Left renal pelvis (tissue), 4 donors: Measurements from ENCODE around the gene PI4KA. TPM values are rescaled to one million over a fixed set of nuclear protein-coding genes. Genes with fewer than 3 reads are reported as not detected.
A peak's percentile ranks its signal among the peaks of the same experiment; 100 is the strongest.

Experiments
- DNase-seq, 4 donors: peaks; one replicate each; pipeline ENCODE4 v3.0.0-alpha.2; 2013; ENCODE audit warnings: low read depth in 4 of 4, low spot score in 3 of 4
- polyA plus RNA-seq, 4 donors: library from polyadenylated mRNA; unstranded; fragments of 120-200 nt; gene quantifications; one replicate each; pipeline ENCODE4 v1.2.1, GENCODE V29; 2013; ENCODE audit not compliant: insufficient read length in 4 of 4

The PI4KA gene
- polyA plus RNA-seq, 4 donors = 48.9 to 92.8 (median 62.9) TPM

DNA sequence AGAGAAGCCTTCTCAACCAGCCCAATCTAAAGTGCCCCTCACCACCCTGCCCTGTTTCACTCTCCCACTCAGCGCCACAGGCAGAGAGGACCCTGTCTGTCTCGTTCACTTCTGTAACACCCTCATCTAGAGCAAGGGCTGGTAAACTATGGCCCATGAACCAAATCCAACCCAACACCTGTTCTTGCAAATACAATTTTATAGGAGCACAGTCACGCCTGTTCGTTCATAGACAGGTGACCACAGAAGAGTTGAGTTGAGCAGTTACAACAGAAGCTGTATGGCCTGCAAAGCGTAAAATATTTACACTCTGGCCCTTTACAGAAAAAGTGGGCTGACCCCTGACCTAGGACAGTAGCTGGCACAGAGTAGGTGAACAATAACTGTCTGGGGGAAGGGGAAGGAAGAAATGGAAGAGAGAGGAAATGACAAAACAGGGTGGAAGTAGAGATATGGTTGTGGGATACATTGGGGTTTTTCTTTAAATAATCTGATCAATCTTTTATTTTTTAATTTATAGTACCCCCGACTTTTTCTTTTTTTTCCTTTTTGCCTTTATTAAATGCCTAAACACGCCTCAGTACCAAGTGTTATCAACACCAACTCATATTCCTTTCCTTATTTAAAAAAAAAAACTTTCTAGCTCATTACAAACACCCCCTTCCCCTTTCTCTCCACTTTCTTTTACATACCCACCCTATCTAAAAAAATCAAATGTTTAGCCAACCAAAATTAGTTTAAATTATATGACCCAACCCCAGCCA is 63.8 kb downstream of the PI4KA start:
- no peak for DNase-seq

DNA sequence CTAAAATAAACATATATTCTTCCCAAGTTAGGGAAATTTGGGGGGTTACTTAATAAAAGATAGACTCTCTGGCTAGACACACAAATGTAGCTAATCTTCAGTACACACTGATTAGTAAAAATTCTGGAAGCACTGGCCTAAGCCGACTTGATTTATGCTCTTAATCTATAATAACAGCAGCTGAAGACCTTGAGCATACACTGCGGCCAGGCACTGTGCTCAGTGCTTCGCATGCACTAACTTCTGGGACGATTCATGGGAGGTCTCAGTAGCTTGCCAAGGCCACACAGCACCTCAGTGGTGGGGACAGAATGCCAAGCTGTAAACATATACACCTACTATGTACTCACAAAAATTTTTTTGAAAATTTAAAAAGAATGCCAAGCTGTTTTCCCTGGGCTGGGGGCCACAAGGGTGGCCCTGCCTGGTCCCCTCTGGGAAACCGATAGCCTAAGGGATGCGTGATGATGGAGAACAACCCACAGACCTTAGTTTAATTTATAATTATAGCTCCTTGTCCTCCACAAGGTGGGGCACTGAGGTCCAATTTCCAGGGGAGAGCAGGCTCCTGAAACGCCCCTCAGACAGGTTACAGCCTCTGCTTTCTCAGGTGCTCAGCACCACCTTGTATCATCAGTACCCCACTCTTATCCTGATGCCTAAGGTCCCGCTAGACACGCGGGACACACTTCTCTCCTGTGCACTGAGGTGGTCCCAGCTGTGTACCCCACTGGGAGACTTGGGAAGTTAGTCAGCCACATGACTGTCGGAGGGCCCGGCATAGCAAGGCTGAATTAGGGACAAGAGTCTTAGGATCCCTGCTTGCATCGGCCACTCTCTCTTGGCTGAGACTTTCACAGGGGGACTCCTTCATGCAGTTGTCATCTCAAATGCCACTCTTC is 64.6 kb downstream of the PI4KA start:
- no peak for DNase-seq

DNA sequence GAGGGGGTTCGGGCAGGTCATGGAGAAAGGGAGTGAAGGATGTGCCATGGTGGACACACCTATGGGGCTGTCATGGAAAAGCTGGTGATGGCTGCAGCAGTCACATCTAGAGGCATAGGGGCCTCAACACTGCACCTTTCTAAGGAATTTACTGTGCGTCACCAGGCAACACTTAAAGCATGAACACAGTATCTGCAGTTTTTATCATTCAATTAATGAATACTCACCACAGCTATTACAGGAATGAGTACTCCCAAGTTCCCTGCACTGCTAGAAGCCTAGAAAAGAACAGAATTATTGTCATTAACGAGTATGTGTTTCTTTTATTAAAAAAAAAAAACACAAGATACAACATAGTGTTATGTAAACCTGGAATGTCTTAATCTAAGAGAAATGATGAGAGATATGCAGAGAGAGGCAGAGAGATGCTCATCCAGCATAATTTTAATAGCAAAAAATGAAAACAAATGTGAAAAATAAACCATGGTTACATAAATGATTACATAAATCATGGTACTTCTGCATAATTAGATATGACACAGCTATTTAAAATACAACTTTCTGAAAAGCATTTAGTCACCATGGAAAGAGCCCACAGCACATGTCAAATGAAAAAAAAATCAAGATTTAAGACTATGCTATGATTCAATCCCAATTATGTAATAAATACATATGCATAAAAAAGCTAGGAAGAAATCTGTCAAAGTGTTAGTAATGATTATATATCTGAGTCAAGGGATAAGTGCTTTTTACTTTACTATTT is 65.5 kb downstream of the PI4KA start:
- DNase-seq = no peak

DNA sequence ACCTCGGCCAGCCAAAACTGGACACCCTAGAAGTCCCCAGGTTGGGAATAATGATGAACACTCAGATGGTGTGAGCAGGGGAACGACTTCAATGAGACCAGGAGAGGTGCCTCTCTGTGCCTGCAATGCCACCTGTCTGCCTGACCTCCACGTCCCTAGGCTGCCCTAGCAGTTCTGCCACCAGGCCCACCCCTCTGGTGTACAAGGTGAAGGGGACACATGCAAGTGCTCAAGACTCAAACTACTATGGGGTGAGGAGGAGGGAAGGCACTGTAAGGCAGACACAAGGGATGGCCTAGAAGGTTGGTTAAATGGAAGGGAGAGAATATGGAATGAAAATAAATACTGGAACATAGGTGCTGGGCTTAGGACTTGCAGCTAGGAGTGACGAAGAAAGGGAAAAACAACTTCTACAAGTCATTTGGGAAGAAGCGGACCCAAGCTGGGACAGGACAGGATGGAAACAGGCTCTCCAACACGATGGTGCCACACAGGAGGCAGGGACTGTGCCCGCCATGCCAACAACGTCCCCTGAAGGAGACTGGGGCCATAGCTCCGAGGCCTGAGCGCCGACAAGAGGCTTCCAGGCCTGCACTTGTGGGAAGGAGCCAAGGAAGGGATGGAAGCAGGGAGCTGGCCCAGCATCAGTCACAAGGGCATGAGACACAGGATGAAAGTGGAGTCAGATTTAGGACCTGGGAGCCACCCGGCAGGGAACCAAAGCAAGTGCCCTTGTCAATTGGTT is 66.2 kb downstream of the PI4KA start:
- no peak for DNase-seq

DNA sequence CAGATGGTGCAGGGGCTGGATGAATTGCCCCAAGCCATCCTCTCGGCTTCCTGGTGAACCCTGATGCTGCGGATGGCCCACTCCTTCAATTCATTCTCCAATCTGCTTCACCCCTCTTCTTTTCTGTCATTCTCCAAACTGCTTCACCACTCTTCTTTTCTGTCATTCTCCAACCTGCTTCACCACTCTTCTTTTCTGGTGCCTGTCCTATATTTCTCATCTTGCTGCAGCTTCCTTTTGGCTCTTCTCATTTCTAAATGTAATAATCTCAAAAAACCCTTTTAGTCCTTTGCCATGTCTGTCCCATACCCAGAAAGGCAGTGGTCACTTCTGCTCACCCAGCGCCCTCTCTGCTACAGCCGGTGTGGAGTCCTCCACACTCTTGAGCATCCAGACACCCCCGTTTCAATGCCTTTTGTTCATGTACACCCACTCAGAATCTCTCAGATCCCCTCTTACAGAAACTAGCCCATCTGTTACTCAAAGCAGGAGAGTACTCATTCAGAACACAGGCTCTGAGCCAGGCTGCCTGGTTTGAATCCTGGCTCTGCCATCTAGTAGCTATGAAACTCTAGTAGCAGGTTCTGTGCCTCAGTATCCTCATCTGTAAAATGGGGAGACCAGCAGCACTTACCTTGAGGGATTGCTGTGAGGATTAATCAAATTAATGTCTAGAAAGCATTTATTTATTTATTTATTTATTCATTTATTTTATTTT is 69.8 kb downstream of the PI4KA start:
- no peak for DNase-seq

DNA sequence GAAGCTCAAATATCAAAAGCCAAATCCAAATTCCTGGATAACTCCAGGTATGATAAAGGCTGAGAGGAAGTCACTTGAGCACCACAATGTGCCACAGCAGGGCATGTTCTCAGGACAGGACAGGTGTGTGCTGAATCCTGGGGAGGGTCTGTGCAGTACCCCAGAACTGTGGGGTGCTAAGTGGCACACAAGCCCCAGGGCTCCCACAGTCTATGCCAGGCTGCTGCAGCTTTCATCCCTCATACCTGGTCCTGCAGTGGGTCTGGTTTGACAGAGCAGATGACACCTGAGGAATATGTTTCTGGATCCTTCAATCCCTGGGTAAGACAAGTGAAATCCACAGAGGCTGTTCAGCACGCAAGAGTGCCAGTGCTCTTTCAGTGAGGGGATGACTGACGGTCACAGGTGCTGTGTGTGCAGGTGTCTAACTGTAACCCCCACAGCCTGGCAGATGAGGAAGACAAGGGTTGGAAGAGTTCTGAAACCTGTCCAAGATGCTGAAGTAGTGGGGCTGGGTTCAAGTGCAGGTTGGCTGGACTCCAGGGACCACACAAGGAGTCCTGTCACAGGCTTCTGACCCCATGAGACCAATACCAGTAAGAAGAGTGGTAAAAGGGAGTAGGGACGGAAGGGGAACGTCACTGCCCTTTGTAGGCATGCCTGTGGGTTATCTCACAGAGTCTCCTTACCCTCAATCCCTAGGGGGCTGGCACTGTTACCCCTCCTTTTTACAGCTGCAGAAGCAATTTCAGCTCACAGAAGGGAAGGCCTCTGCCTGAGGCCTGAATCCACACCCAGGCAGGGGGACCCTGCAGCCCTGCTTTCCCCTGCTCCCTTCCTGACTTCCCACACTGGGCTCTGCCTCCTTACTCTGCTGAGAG is 70.6 kb downstream of the PI4KA start:
- DNase-seq = no peak

DNA sequence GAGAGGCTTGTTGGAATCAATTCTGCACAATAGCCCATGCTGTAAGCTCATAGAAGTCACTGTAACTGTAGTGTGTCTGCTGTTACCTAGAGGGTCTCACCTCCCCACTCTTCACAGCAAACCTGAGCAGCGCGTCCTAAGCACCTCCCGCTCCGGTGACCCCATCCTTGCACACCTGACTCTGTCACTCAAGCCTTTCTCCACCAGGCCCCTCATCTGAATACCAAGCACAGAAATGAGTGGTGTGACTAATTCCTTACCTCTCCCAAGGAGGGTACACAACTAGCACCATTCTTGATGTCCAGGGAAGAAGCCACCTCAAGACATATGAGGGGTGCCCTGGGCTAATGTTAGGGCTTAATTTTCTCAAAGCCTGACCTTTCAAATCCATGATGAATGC is 71.4 kb downstream of the PI4KA start:
- no peak for DNase-seq

DNA sequence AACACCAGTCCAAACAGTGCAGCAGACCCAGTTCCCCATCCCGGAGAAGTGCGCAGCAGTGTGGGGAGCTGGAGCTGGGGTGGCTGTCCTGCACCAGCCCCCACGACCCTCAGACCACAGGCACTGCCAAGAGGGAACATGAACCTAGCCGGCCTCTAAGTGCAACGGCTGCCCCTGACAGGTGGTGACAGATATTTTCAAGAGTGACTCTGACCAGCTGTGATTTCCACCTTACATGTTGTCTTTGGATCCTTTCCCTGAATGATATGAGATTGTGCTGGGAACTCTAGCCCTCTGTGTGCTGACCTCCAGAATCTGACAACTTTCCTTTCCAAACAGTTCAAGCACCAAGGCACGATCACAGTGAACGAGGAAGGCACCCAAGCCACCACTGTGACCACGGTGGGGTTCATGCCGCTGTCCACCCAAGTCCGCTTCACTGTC is 72.1 kb downstream of the PI4KA start:
- DNase-seq = no peak

DNA sequence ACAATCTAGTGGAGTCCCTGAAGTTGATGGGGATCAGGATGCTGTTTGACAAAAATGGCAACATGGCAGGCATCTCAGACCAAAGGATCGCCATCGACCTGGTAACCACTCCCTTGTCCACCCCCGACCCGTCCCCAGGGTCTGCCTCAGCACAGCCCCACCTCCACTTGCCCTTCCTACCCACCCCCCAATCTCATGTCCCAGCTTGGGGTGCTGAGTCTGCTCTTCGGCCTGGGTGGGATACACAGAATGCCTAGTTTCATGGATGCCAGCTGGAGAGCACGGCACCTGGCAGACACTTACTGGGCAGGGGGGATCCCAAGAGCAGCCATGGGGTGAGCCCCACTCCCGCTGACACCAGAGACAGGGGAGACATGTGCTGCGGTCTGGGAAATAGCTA is 72.6 kb downstream of the PI4KA start:
- DNase-seq = no peak

DNA sequence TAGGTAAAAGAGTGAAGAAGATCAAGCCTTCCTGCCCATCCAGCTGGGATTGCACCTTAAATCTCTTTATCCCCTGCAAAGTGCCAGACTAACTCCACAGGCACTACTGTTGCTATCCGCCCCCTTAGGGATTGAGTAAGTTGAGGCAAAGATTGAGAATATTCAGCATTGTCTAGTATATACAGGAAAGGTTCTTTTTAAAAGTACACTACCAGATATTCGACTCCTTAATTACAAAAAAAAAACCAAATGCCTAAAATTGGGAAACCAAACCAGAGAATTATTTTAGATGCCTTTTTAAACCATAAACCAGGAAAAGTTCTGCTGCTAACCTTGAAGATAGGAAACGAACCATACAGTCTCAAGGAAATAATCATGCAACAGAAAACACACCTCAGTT is 73.2 kb downstream of the PI4KA start:
- DNase-seq = no peak

DNA sequence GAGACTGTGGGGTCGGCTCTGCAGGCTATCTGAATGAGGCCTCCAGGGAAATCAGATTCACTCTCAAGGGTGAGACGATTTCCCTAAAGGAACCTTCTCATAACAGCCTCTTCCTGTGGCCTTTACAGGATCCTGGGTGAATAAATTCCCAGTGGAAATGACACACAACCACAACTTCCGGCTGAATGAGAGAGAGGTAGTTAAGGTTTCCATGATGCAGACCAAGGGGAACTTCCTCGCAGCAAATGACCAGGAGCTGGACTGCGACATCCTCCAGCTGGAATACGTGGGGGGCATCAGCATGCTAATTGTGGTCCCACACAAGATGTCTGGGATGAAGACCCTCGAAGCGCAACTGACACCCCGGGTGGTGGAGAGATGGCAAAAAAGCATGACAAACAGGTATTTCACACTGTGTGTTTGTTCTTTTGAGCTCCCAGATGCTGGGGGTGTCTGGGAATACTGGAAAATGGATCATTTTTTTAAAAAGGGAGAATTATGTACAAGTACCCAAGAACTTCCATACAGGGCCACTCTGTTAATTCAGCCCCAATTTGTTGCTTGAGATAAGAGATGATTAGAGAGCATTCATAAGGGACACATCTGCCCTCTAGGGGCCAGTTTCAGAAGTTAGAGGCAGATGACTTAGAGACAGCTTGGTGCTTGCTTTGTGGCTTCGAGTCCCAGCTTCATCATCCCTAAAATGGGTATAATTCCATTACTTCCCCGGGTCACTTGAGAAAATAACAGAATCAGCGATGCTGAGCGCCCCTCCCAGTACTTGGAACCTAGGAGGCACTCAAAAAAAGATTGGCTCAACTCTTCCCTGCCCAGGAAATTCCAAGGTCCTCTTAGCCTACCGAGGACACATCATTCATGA is 74.5 kb downstream of the PI4KA start:
- DNase-seq = peak in 2 of 4 donors; percentile 12

DNA sequence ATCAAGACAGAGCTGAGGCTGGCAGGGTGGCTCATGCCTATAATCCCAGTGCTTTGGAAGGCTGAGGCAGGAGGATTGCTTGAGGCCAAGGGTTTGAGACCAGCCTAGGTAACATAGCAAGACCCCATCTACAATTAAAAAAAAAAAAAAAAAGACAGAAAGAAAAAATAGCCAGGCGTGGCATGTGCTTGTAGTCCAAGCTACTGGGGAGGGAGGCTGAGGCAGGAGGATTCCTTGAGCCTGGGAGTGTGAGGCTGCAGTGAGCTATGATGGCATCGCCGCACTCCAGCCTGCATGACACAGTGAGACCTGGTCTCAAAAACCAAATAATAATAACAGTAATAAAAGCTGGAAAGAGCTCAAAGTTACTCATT is 75.3 kb downstream of the PI4KA start:
- DNase-seq = no peak

DNA sequence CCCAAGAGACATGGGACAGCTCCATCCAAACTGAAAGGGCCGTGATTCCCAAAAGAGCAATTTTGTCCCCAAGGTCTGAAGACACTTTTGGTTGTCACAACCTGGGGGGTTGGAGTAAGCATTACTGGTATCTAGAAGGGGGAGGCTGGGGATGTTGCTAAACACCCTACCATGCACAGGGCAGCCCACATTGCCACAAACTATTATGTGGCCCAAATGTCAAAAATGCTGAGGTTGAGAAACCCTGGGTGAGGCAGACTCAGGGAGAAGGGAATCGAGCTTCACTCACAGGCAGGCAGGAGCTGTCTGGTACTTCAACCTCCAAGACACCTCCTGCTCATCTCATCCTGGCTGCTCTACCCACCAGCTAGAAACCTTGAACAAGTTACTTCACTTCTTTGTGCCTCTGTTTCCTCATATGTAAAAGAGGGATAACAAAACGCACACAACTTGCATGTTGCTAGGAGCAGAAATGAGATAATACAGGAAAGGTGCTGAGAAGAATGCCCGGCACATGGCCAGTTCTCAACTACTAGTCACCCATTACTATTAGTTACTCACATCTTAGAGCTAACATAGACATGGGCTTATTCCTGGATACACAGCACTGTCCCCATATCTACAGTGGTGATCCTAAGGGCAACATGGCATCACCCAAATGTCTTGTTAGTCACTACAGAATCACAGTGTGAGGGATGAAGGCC is 75.9 kb downstream of the PI4KA start:
- no peak for DNase-seq

DNA sequence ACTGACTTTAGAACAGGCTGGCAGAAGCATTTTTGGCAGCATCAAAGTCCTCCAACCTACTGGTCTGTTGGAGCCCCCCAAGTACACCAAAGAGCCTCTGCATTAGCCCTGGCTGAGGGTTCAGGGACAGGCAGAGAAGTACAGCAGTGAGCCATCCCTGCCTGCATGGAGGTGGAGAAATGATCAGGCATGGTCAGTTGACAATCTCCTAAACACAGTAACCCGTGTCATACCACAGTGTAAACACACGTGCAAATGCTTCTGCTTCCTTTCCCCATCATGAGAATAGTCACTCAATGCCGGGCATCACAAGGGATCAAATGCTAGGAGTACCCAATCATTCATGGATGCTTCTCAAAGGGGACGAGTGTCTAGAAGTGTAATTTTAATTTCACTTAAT is 76.5 kb downstream of the PI4KA start:
- no peak for DNase-seq

DNA sequence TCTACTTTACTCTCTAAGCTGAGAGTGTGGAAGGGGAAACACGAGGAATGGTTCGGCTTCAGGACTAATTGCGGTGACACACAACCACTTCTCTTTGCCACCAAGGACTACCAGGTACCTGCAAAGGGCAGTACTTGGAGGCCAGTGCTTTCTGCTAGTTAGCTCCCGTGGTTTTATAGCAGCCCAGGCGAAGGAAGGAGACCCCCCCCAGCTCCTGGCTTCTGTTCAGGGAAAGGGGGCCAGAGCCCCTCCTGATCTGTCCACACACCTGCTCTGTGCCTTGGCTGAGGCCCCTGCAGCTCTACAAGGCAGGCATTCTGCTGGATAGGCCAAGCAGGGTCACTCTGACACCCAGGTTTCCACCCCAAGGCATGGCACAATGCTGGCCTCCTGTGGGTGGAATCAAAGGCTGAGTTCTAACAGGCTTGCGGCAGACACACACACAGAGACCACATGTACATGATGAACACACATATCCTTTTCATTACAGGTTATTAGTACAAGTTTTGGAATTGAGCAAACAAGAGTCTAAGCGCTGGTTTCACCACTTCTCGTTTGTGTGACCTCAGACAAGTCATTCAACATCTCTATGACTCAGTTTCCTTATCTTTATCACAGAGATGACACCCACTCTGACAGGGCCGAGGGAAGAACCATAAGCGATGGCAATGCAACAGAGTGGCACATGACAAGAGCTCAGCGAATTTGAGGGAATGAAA is 77.2 kb downstream of the PI4KA start:
- no peak for DNase-seq

DNA sequence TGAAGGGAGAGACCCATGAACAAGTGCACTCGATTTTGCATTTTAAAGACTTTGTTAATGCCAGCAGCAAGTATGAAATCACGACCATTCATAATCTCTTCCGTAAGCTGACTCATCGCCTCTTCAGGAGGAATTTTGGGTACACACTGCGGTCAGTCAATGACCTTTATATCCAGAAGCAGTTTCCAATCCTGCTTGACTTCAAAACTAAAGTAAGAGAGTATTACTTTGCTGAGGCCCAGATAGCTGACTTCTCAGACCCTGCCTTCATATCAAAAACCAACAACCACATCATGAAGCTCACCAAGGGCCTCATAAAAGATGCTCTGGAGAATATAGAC is 78.8 kb downstream of the PI4KA start:
- no peak for DNase-seq
